Ectodermal cell (in vitro differentiated cells): Measurements from ENCODE around the gene N4BP2L2. TPM values are rescaled to one million over a fixed set of nuclear protein-coding genes. Genes with fewer than 3 reads are reported as not detected.

ENCODE experiments used
- H3K27ac ChIP-seq: 2 replicates; pipeline ENCODE4 v1.7.0; 2013; ENCODE audit warnings: mild to moderate bottlenecking, low read depth, low read length; ENCODE audit not compliant: insufficient read depth, poor library complexity, severe bottlenecking
- H3K27me3 ChIP-seq: 2 replicates; pipeline ENCODE4 v1.7.0; 2013; ENCODE audit warnings: mild to moderate bottlenecking, low read length; ENCODE audit not compliant: insufficient read depth, control insufficient read depth, poor library complexity, severe bottlenecking
- H3K36me3 ChIP-seq: one replicate; pipeline ENCODE4 v1.7.0; 2013; ENCODE audit warnings: low read length; ENCODE audit not compliant: control insufficient read depth, insufficient read depth
- H3K4me1 ChIP-seq: one replicate; pipeline ENCODE4 v1.7.0; 2013; ENCODE audit warnings: low read length; ENCODE audit not compliant: control insufficient read depth, insufficient read depth
- H3K4me3 ChIP-seq: 2 replicates; pipeline ENCODE4 v1.7.0; 2013; ENCODE audit warnings: low read depth, low read length, control low read depth; ENCODE audit not compliant: insufficient read depth
- H3K9me3 ChIP-seq: 2 replicates; pipeline ENCODE4 v1.7.0; 2013; ENCODE audit warnings: mild to moderate bottlenecking, low read length, moderate library complexity; ENCODE audit not compliant: control insufficient read depth
- WGBS, 2 experiments: methylation state at CpG; one replicate each; pipeline ENCODE4 v1.1.7; 2013; ENCODE audit warnings: missing lambda C conversion rate in 2 of 2; 5-methylcytosine and 5-hydroxymethylcytosine counted together
- polyA plus RNA-seq, 4 experiments: library from polyadenylated mRNA; stranded (reverse); fragments of 50-300 nt; gene quantifications; one replicate each; pipeline ENCODE4 v1.2.3, GENCODE V29; 2013

Gene N4BP2L2
- polyA plus RNA-seq (2013, experiment 1 of 4), result 83.8 TPM
- 94.9 TPM for polyA plus RNA-seq (2013, experiment 2 of 4)
- 67.1 TPM for polyA plus RNA-seq (2013, experiment 3 of 4)
- polyA plus RNA-seq (2013, experiment 4 of 4), result 82.9 TPM

DNA sequence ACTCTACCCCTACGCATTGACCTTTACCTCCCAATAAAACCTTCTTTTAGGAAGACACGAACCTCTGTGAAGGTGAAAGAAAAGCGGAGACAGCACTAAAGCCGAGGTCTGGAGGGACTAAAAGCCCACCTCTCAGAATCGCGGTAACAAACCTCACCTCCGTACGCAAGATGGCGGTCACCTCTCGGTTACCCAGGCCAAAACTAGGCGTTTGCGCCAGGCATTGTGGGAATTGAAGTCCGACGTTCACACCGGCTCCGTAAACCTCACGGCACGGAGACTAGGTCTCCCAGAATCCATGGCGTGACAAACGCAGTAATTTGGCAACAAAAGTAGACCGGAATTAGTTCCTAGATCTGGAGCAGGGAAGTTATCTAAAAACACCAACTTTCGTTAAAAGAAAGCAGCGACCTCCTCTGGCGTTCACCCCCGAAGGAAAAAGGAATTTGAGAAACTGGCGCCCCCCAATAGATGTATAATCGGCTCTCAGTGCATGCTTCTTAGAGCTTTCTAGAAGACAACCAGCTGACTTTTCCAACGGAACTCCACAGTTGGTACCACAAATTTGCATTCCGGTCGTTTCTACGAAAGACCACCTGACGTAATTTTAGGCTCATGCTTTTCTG is at the start of gene N4BP2L2:
Gene N4BP2L2 (minus strand): TSS at position 175 of the 626 bp plus-strand sequence. CDS start 1,768 bp downstream, outside the sequence.
- WGBS, 2 experiments, result 3 to 4% methylated on average over 32 of the region's 32 CpGs

GRCh38 chr13:32587811-32588170 is 49.2 kb upstream of the N4BP2L2 start:
- H3K36me3 ChIP-seq, result no peaks in the 10 kb centered on the region
- H3K4me1 ChIP-seq, result peaks cover 9% of the 10 kb centered on the region
- H3K27me3 ChIP-seq, result peaks cover 9% of the 10 kb centered on the region
- WGBS, 2 experiments, result 6 to 11% methylated on average over 7 of the region's 8 CpGs
- peak overlapping the region; percentile 65 for H3K4me3 ChIP-seq
- H3K9me3 ChIP-seq, result no peaks in the 10 kb centered on the region
- H3K27ac ChIP-seq, result peak overlapping the region; percentile 79

More for the DNA sequence above, at the start of gene N4BP2L2:
- H3K27me3 ChIP-seq, result no peaks in the 10 kb centered on the region
- H3K4me1 ChIP-seq, result peaks cover 4% of the 10 kb centered on the region
- H3K27ac ChIP-seq, result peak within 1 kb of the TSS; percentile 92
- no peaks in the 10 kb centered on the region for H3K9me3 ChIP-seq
- peaks cover 10% of the 10 kb centered on the region for H3K36me3 ChIP-seq
- peak within 1 kb of the TSS; percentile 98 for H3K4me3 ChIP-seq

DNA sequence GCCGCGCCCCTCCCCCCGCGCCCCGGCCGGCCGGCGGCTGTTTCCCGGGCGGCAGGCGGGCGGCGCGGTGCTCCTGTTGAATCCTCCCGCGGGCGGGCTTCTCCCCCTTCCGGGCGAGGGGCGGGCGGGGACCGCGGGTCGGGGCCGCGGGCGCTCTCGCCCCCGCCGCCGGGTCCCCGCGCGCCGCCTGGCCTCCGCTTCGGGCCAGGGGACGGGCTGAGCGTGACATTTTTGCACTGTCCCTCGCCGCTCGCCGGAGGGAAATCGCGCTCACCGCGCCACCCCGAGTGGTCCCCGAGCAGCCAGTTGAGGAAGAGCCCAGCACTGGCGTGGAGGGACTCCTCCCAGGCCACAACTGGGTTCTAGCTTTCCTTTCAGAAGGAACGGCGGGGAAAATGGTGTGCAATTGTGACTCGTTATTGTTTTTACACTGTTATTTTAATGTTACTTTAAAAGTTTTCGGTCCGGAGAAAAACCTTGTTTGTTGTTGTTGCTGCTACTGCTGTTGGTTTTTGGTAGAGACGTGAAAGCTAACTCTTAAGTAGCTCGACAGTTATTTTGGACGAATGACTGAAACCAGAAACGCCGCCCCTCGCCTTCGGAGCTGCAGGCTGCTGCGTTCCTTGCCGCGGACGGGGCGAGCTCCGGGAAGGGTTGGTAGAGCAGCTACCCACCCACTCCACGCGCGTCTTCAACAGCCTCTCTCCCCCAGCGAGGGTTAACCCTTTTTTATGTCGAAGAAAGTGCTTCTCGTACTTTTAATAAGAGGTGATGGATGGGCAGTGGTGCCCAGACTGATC is 48.6 kb upstream of the N4BP2L2 start:
- Histone ChIP-seq H3K27ac (peak overlapping the region; percentile 79), H3K4me1 (peaks cover 9% of the 10 kb centered on the region), H3K36me3 (no peaks in the 10 kb centered on the region), H3K9me3 (no peaks in the 10 kb centered on the region), H3K4me3 (peak overlapping the region; percentile 65), H3K27me3 (peaks cover 9% of the 10 kb centered on the region)
- 0% methylated on average over 74 of the region's 74 CpGs for WGBS, 2 experiments

DNA sequence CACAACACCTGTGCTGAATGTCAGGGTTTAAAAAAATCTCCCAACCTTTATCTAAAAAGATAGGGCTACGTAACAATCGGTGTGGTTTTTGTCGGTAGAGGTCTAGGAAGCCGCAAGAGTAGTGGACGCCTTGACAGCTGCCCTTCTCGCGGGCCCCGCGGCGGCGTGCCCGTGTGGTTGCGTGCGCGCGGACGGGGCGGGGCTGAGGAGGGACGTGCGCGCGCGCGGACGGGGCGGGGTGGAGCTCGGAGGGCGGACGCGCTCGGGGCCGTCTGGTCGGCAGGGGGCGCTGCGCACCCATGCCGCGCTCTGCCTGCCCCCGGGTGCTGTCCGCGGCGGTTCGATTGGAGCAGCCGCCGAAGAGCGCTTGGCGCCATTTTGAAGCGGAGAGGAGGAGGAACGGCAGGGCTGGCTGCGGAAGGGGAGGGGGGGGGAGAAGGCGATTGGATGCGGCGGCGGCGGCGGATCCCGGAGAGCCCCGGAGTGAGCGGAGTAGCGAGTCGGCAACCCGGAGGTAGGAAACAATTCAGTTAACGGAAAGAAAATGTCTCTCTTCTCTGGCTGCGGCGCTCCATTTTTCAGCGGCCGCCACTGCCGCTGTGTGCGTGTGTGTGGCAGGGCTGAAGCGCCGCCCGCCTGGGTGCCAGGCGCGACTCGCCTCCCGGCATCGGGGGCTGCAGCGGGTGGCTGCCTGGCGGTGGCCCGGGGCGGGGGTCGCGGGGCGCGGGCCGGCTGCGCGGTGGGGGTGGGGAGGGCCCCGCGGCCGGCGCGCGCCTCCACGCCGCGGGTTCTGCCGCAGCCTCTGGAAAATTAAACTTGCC is 47.7 kb upstream of the N4BP2L2 start, which contains the start of gene PDS5B:
Gene PDS5B (plus strand): TSS at position 373 of the 821 bp plus-strand sequence. CDS start 62,321 bp downstream, outside the sequence.
- Histone ChIP-seq H3K27ac (peak within 1 kb of the TSS; percentile 96), H3K4me3 (peak within 1 kb of the TSS; percentile 72), H3K4me1 (peaks cover 9% of the 10 kb centered on the region), H3K9me3 (no peaks in the 10 kb centered on the region), H3K27me3 (peaks cover 9% of the 10 kb centered on the region), H3K36me3 (no peaks in the 10 kb centered on the region)
- WGBS, 2 experiments, result 0 to 1% methylated on average over 97 of the region's 97 CpGs

DNA sequence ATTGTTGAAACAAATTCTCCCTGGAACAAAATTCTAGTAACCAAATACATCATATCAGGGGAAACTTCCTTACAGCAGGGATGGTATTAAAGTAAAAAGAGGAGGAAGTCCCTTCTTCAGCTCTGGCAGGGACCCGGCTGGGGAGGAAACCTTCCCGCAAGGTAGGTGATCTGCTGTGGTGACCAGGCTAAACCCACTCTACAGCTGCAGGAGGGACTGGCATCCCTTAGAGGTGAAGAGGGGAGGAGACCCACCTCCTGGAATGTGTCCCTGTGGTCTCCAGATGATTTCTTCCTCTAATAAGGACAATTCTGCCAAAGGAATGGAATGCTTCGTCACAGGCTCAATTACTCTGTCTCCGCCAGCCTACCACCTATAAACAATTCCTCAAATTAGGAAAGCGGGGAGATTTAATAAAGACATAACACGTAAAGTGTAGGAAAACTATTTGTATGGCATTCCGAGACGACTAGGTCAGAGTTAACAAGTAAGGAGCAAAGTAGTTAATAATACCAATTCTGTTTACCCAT is 47.0 kb upstream of the N4BP2L2 start:
- Histone ChIP-seq H3K27ac (no peak overlapping the region), H3K27me3 (peaks cover 9% of the 10 kb centered on the region), H3K4me1 (peaks cover 9% of the 10 kb centered on the region), H3K9me3 (no peaks in the 10 kb centered on the region), H3K4me3 (peak overlapping the region; percentile 46), H3K36me3 (no peaks in the 10 kb centered on the region)
- 33 to 38% methylated on average over 6 to 8 of the region's 8 CpGs for WGBS, 2 experiments

DNA sequence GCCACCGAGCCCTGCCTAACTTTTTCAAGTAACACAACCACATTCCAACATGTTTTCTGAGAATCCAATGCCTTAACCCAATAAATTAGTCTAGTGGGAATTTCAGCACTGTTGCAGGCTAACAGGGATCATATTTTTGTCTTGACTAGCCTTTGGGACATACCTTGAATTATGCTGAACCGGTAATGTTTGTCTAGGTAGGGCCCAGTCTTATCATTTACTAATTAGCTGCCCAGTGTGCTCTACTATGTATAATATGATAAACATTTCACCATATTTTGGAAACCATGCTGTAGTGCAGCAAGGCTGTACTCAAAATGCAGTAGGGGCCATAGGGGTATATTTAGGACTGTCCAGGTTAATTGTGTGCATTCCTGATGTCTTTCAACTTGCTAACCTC is 44.4 kb upstream of the N4BP2L2 start:
- WGBS, 2 experiments, result 96 to 100% methylated on average over 2 of the region's 2 CpGs
- no peaks in the 10 kb centered on the region for H3K4me1 ChIP-seq
- no peaks in the 10 kb centered on the region for H3K9me3 ChIP-seq

DNA sequence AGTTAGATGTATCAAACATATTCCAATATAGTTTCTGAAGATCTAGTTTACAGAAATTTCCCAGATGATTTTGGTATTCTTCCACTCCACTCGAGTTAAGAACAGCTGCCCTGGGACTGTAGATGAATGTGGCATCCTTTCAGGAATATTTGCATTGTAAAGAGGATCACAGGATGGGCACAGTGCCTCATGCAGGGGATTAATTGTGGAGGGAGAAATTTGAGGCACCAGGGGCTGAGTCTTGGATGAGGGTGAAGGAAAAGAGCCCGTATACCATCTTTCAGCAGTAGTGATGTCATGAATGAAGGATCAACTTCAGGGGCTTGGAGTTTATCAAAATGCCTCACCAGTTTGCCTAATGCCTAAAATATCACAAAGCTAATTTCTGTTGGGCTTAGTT is 43.7 kb upstream of the N4BP2L2 start:
- H3K27ac ChIP-seq, result no peak overlapping the region
- no peaks in the 10 kb centered on the region for H3K4me1 ChIP-seq
- 74 to 85% methylated on average over 2 of the region's 2 CpGs for WGBS, 2 experiments
- H3K36me3 ChIP-seq, result no peaks in the 10 kb centered on the region
- no peaks in the 10 kb centered on the region for H3K9me3 ChIP-seq
- peaks cover 9% of the 10 kb centered on the region for H3K27me3 ChIP-seq
- H3K4me3 ChIP-seq, result no peak overlapping the region

More for the DNA sequence above, 44.4 kb upstream of the N4BP2L2 start:
- H3K4me3 ChIP-seq, result no peak overlapping the region
- H3K27ac ChIP-seq, result no peak overlapping the region
- peaks cover 9% of the 10 kb centered on the region for H3K27me3 ChIP-seq
- no peaks in the 10 kb centered on the region for H3K36me3 ChIP-seq

- no peaks in the 10 kb centered on the region for H3K9me3 ChIP-seq
- H3K4me3 ChIP-seq, result no peak overlapping the region
- no peaks in the 10 kb centered on the region for H3K36me3 ChIP-seq
- H3K4me1 ChIP-seq, result no peaks in the 10 kb centered on the region
- H3K27ac ChIP-seq, result no peak overlapping the region
- peaks cover 9% of the 10 kb centered on the region for H3K27me3 ChIP-seq
- WGBS, 2 experiments, result 84 to 88% methylated on average over 3 of the region's 3 CpGs
Measured at GRCh38 chr13:32581177-32581786, 42.7 kb upstream of the N4BP2L2 start.

- H3K9me3 ChIP-seq, result no peaks in the 10 kb centered on the region
- H3K4me3 ChIP-seq, result no peak overlapping the region
- H3K4me1 ChIP-seq, result no peaks in the 10 kb centered on the region
- no peaks in the 10 kb centered on the region for H3K36me3 ChIP-seq
- WGBS, 2 experiments, result 95 to 97% methylated on average over 2 to 3 of the region's 3 CpGs
- no peaks in the 10 kb centered on the region for H3K27me3 ChIP-seq
- H3K27ac ChIP-seq, result no peak overlapping the region
Measured at GRCh38 chr13:32577032-32577431, 38.4 kb upstream of the N4BP2L2 start.
